ENCODE results near the gene PTGER1.

The PTGER1 gene

GRCh38 chr19:14492756-14493337 is 17.7 kb upstream of the PTGER1 start:
- no peak for TF ChIP-seq CTCF (IDR thresholded peaks at IDR 0.05; ENCODE audit: low read depth, low read length, missing control alignments)
- no peak overlapping the region for H3K4me3 ChIP-seq (replicated peaks; ENCODE audit: low read depth, low read length)
- DNase-seq (ENCODE audit: extremely low read depth, low read depth): no peak

GRCh38 chr19:14487370-14488125 is 12.4 kb upstream of the PTGER1 start:
- H3K4me3 ChIP-seq (replicated peaks; ENCODE audit: low read depth, low read length): no peak overlapping the region
- DNase-seq (ENCODE audit: extremely low read depth, low read depth): no peak
- no peak for TF ChIP-seq CTCF (IDR thresholded peaks at IDR 0.05; ENCODE audit: low read depth, low read length, missing control alignments)

- no peak overlapping the region for H3K4me3 ChIP-seq (replicated peaks; ENCODE audit: low read depth, low read length)
- TF ChIP-seq CTCF (IDR thresholded peaks at IDR 0.05; ENCODE audit: low read depth, low read length, missing control alignments): no peak
- no peak for DNase-seq (ENCODE audit: extremely low read depth, low read depth)
Measured at GRCh38 chr19:14482172-14482941, 7.2 kb upstream of the PTGER1 start.

GRCh38 chr19:14480700-14481079 is 5.5 kb upstream of the PTGER1 start:
- no peak for TF ChIP-seq CTCF (IDR thresholded peaks at IDR 0.05; ENCODE audit: low read depth, low read length, missing control alignments)
- DNase-seq (ENCODE audit: extremely low read depth, low read depth): no peak
- no peak overlapping the region for H3K4me3 ChIP-seq (replicated peaks; ENCODE audit: low read depth, low read length)

- DNase-seq (ENCODE audit: extremely low read depth, low read depth): no peak
- peak; percentile 85 for TF ChIP-seq CTCF (IDR thresholded peaks at IDR 0.05; ENCODE audit: low read depth, low read length, missing control alignments)
- H3K4me3 ChIP-seq (replicated peaks; ENCODE audit: low read depth, low read length): no peak overlapping the region
Measured at GRCh38 chr19:14479975-14480699, 5.0 kb upstream of the PTGER1 start.

GRCh38 chr19:14479309-14479974 is 4.3 kb upstream of the PTGER1 start:
- no peak for TF ChIP-seq CTCF (IDR thresholded peaks at IDR 0.05; ENCODE audit: low read depth, low read length, missing control alignments)
- H3K4me3 ChIP-seq (replicated peaks; ENCODE audit: low read depth, low read length): no peak overlapping the region

More at GRCh38 chr19:14479309-14479974, 4.3 kb upstream of the PTGER1 start:
- DNase-seq (ENCODE audit: extremely low read depth, low read depth): no peak
